ENCODE results near the gene TMTC2.

DNA sequence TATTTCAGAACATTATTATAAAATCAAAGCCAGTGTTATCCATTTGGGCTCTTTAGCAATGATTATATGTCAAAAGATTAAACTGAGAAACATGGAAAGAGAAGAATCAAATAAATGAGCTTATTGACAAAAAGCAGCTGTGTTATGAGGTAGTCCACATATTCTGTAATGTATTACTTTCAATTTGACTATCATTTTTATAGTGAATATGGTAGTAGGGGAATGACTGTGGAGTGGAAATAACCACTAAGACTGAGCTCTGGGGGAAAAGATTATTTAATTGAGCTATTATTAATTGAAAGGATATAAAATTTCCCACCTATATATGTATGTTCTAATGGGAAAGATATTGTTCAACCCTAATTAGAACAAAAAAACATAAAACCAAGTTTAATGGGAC is 381.3 kb downstream of the TMTC2 start:
- TF ChIP-seq, protein P1, sequence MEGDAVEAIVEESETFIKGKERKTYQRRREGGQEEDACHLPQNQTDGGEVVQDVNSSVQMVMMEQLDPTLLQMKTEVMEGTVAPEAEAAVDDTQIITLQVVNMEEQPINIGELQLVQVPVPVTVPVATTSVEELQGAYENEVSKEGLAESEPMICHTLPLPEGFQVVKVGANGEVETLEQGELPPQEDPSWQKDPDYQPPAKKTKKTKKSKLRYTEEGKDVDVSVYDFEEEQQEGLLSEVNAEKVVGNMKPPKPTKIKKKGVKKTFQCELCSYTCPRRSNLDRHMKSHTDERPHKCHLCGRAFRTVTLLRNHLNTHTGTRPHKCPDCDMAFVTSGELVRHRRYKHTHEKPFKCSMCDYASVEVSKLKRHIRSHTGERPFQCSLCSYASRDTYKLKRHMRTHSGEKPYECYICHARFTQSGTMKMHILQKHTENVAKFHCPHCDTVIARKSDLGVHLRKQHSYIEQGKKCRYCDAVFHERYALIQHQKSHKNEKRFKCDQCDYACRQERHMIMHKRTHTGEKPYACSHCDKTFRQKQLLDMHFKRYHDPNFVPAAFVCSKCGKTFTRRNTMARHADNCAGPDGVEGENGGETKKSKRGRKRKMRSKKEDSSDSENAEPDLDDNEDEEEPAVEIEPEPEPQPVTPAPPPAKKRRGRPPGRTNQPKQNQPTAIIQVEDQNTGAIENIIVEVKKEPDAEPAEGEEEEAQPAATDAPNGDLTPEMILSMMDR (IDR thresholded peaks at IDR 0.05): no peak
- no peak for TF ChIP-seq POLR2A (IDR thresholded peaks at IDR 0.05)

All from testis (tissue), 2 donors.